Neural cell (in vitro differentiated cells): ENCODE data around the gene KRTAP4-16. TPM values are rescaled to one million over a fixed set of nuclear protein-coding genes. Genes with fewer than 3 reads are reported as not detected.
"Not testable (repeated sequence)": the region's sequence is repeated elsewhere in the genome, so short reads cannot be mapped to it uniquely, and the experiment has no call there.

Source experiments
- H2AFZ ChIP-seq: fragments of 200-600, 300-800 bp; sonication (generic), shearing (Covaris generic); 2 replicates; pipeline ENCODE4 v1.6.0; 2014; ENCODE audit warnings: low read depth, mild to moderate bottlenecking, antibody characterized with exemption, low read length, moderate library complexity
- H3F3A ChIP-seq: fragments of 200-600 bp; shearing (Covaris generic); 2 replicates; pipeline ENCODE4 v1.6.1; 2016; ENCODE audit warnings: mild to moderate bottlenecking, moderate library complexity, mixed read lengths, antibody characterized with exemption, low read length; ENCODE audit not compliant: insufficient read depth, poor library complexity, severe bottlenecking
- H3K27ac ChIP-seq: fragments of 200-600, 300-800 bp; sonication (generic), shearing (Covaris generic); 2 replicates; pipeline ENCODE4 v1.5.1; 2014; ENCODE audit warnings: mild to moderate bottlenecking, low read length, moderate library complexity
- H3K27me3 ChIP-seq: fragments of 300-800, 200-600 bp; sonication (generic), shearing (Covaris generic); 2 replicates; pipeline ENCODE4 v1.6.0; 2014; ENCODE audit warnings: mild to moderate bottlenecking, low read depth, low read length, moderate library complexity; ENCODE audit not compliant: insufficient read depth
- H3K36me3 ChIP-seq: fragments of 300-800, 200-600 bp; sonication (generic), shearing (Covaris generic); 2 replicates; pipeline ENCODE4 v1.5.1; 2014; ENCODE audit warnings: mild to moderate bottlenecking, antibody characterized with exemption, low read length, moderate library complexity; ENCODE audit not compliant: insufficient read depth
- H3K4me2 ChIP-seq: fragments of 300-800, 200-600 bp; sonication (generic), shearing (Covaris generic); 2 replicates; pipeline ENCODE4 v1.6.0; 2014; ENCODE audit warnings: mild to moderate bottlenecking, low read length
- H3K4me3 ChIP-seq: fragments of 300-800, 200-600 bp; sonication (generic), shearing (Covaris generic); 2 replicates; pipeline ENCODE4 v1.5.1; 2014; ENCODE audit warnings: mild to moderate bottlenecking, low read length, moderate library complexity
- H3K79me2 ChIP-seq: fragments of 200-600 bp; shearing (Covaris generic); replicated peaks from 2 replicates; pipeline ENCODE4 v1.6.0; 2014; ENCODE audit warnings: mild to moderate bottlenecking, low read length, moderate library complexity; ENCODE audit not compliant: insufficient read depth
- H3K9ac ChIP-seq: fragments of 300-800, 200-600 bp; sonication (generic), shearing (Covaris generic); 2 replicates; pipeline ENCODE4 v1.6.1; 2016; ENCODE audit warnings: mild to moderate bottlenecking, low read length, mixed read lengths
- H3K9me2 ChIP-seq: fragments of 200-600 bp; shearing (Covaris generic); 2 replicates; pipeline ENCODE4 v1.6.1; 2016; ENCODE audit warnings: mild to moderate bottlenecking, low read length, mixed read lengths; ENCODE audit not compliant: insufficient read depth
- H3K9me3 ChIP-seq: fragments of 200-600, 300-800 bp; sonication (generic), shearing (Covaris generic); 2 replicates; pipeline ENCODE4 v1.6.1; 2016; ENCODE audit warnings: mild to moderate bottlenecking, mixed run types, low read length, moderate library complexity, mixed read lengths
- H4K20me1 ChIP-seq: fragments of 200-600 bp; shearing (Covaris generic); 2 replicates; pipeline ENCODE4 v1.6.1; 2016; ENCODE audit warnings: mild to moderate bottlenecking, mixed run types; ENCODE audit not compliant: insufficient read depth
- EP300 ChIP-seq: fragments of 450-650 bp; conservative IDR thresholded peaks from 2 replicates; pipeline ENCODE4 v1.6.1; 2014; ENCODE audit warnings: antibody characterized with exemption, mild to moderate bottlenecking, moderate library complexity; ENCODE audit not compliant: poor library complexity, severe bottlenecking
- EZH2 ChIP-seq: fragments of 200-600, 300-800 bp; shearing (Covaris generic), sonication (generic); IDR thresholded peaks from 2 replicates; pipeline ENCODE4 v1.6.1; 2014; ENCODE audit warnings: antibody characterized with exemption, low read length, borderline replicate concordance, mild to moderate bottlenecking; ENCODE audit not compliant: insufficient read depth, poor library complexity, severe bottlenecking
- MXI1 ChIP-seq: fragments of 450-650 bp; conservative IDR thresholded peaks from 2 replicates; pipeline ENCODE4 v1.6.1; 2014; ENCODE audit warnings: antibody characterized with exemption, mild to moderate bottlenecking; ENCODE audit not compliant: poor library complexity, severe bottlenecking
- POLR2AphosphoS5 ChIP-seq: IDR thresholded peaks from 2 replicates; pipeline ENCODE4 v1.6.1; 2012
- RAD21 ChIP-seq: fragments of 450-650 bp; conservative IDR thresholded peaks from 2 replicates; pipeline ENCODE4 v1.6.1; 2014; ENCODE audit warnings: antibody characterized with exemption, mild to moderate bottlenecking, moderate library complexity
- SMC3 ChIP-seq: fragments of 450-650 bp; conservative IDR thresholded peaks from 2 replicates; pipeline ENCODE4 v1.6.1; 2014; ENCODE audit warnings: antibody characterized with exemption, mild to moderate bottlenecking, moderate library complexity; ENCODE audit not compliant: poor library complexity
- TAF1 ChIP-seq: IDR thresholded peaks from 2 replicates; pipeline ENCODE4 v1.6.1; 2012; ENCODE audit warnings: low read depth
- polyA plus RNA-seq: library from polyadenylated mRNA; depleted of rRNA; stranded (reverse); fragments of >200 nt; gene quantifications from 2 replicates; pipeline ENCODE4 v1.2.3, GENCODE V29; 2014
- TF ChIP-seq, protein P1 (sequence below): IDR thresholded peaks from 2 replicates; pipeline ENCODE4 v1.6.1; 2012; ENCODE audit warnings: borderline replicate concordance
- TF ChIP-seq, protein P2 (sequence below): fragments of 450-650 bp; IDR thresholded peaks from 2 replicates; pipeline ENCODE4 v1.5.1; 2014; ENCODE audit warnings: antibody characterized with exemption, mild to moderate bottlenecking, moderate library complexity; ENCODE audit not compliant: poor library complexity, severe bottlenecking

The KRTAP4-16 gene
- polyA plus RNA-seq, 1 donor from 2014 or later: not detected

DNA sequence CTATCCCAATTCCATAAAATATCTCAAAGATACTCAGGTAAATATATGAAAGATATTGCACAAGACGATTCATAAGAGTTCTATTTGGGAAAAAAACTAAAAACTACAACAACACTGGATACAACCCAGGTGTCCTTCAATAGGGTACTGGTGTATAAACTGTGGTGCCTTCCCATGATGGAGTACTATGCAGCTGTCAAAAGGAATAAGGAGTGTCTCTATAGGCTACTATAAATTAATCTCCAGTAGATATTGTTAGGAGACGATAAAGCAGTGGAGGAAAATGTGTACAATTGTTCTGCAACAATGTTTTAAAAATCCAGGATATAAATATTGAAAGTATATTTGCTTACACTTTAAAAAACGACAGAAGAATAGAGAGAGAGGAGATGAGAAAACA lies 24.4 kb upstream of the KRTAP4-16 start:
- no peak overlapping the region for H3K27ac ChIP-seq
- no peaks in the 10 kb centered on the region for H3F3A ChIP-seq
- TF ChIP-seq EZH2 (no peak), EP300 (no peak), SMC3 (no peak), TAF1 (no peak), MXI1 (no peak), POLR2AphosphoS5 (no peak)
- TF ChIP-seq, protein P1, sequence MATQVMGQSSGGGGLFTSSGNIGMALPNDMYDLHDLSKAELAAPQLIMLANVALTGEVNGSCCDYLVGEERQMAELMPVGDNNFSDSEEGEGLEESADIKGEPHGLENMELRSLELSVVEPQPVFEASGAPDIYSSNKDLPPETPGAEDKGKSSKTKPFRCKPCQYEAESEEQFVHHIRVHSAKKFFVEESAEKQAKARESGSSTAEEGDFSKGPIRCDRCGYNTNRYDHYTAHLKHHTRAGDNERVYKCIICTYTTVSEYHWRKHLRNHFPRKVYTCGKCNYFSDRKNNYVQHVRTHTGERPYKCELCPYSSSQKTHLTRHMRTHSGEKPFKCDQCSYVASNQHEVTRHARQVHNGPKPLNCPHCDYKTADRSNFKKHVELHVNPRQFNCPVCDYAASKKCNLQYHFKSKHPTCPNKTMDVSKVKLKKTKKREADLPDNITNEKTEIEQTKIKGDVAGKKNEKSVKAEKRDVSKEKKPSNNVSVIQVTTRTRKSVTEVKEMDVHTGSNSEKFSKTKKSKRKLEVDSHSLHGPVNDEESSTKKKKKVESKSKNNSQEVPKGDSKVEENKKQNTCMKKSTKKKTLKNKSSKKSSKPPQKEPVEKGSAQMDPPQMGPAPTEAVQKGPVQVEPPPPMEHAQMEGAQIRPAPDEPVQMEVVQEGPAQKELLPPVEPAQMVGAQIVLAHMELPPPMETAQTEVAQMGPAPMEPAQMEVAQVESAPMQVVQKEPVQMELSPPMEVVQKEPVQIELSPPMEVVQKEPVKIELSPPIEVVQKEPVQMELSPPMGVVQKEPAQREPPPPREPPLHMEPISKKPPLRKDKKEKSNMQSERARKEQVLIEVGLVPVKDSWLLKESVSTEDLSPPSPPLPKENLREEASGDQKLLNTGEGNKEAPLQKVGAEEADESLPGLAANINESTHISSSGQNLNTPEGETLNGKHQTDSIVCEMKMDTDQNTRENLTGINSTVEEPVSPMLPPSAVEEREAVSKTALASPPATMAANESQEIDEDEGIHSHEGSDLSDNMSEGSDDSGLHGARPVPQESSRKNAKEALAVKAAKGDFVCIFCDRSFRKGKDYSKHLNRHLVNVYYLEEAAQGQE: no peak
- TF ChIP-seq, protein P2, sequence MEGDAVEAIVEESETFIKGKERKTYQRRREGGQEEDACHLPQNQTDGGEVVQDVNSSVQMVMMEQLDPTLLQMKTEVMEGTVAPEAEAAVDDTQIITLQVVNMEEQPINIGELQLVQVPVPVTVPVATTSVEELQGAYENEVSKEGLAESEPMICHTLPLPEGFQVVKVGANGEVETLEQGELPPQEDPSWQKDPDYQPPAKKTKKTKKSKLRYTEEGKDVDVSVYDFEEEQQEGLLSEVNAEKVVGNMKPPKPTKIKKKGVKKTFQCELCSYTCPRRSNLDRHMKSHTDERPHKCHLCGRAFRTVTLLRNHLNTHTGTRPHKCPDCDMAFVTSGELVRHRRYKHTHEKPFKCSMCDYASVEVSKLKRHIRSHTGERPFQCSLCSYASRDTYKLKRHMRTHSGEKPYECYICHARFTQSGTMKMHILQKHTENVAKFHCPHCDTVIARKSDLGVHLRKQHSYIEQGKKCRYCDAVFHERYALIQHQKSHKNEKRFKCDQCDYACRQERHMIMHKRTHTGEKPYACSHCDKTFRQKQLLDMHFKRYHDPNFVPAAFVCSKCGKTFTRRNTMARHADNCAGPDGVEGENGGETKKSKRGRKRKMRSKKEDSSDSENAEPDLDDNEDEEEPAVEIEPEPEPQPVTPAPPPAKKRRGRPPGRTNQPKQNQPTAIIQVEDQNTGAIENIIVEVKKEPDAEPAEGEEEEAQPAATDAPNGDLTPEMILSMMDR: no peak
- H3K4me2 ChIP-seq: no peak overlapping the region
- H4K20me1 ChIP-seq: no peaks in the 10 kb centered on the region
- H3K27me3 ChIP-seq: no peaks in the 10 kb centered on the region
- H3K4me3 ChIP-seq: no peak overlapping the region
- no peaks in the 10 kb centered on the region for H3K79me2 ChIP-seq
- no peaks in the 10 kb centered on the region for H3K36me3 ChIP-seq
- H3K9me3 ChIP-seq: no peaks in the 10 kb centered on the region
- H3K9ac ChIP-seq: no peak overlapping the region
- H2AFZ ChIP-seq: no peak overlapping the region
- no peaks in the 10 kb centered on the region for H3K9me2 ChIP-seq

DNA sequence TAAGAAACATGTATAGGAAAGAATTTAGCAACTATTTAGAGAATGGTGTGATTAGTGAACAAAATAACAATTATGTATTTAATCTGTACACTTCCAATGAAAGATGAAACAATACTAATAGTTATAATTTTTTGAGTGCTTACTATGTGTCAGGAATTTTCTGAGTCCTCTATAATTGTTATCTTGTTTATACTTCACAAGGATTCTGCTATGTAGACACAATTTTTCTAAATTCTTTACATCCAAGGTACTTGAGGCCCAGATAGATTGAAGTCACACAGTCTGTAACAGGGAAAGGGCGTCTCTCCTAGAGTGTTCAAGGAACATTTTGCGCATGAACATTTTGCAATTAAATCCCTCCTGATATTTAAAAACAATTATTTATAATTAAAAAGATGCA lies 23.1 kb upstream of the KRTAP4-16 start:
- Histone ChIP-seq H3K9me2 (no peaks in the 10 kb centered on the region), H3F3A (no peaks in the 10 kb centered on the region), H3K79me2 (no peaks in the 10 kb centered on the region), H3K27me3 (no peaks in the 10 kb centered on the region), H2AFZ (no peak overlapping the region), H3K4me3 (no peak overlapping the region), H3K36me3 (no peaks in the 10 kb centered on the region), H3K9ac (no peak overlapping the region), H3K4me2 (no peak overlapping the region), H3K27ac (no peak overlapping the region), H3K9me3 (no peaks in the 10 kb centered on the region), H4K20me1 (no peaks in the 10 kb centered on the region)
- TF ChIP-seq, protein P2: no peak
- TF ChIP-seq TAF1 (no peak), EP300 (no peak), POLR2AphosphoS5 (no peak), EZH2 (no peak), RAD21 (no peak), SMC3 (no peak), MXI1 (no peak)
- TF ChIP-seq, protein P1: no peak

DNA sequence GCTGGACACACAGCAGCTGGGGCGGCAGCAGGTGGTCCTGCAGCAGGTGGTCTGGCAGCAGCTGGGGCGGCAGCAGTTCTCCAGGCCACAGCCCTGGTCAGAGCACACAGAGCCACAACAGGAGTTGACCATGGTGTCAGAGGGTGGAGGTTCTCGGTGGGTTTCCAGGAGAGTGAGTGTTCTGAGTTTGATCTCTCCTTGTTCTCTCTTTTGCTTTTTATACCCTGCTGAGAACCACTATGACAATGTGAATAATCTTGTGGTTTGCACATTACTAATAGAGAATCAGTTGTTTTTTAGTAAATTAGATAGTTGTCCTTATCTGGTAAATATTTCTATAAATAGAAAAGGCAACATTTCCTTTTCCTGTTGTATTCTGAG lies 22.0 kb upstream of the KRTAP4-16 start, which contains the start of gene KRTAP4-12:
KRTAP4-12 (minus strand) TSS at position 192 of the 381 bp plus-strand sequence; CDS start at position 132, 60 bp downstream.
- H3F3A ChIP-seq, H3K9me2 ChIP-seq, H3K27me3 ChIP-seq, H3K27ac ChIP-seq, H2AFZ ChIP-seq, H3K9me3 ChIP-seq, H3K4me2 ChIP-seq, H3K79me2 ChIP-seq, H3K36me3 ChIP-seq, H3K4me3 ChIP-seq, H4K20me1 ChIP-seq, H3K9ac ChIP-seq: not testable (repeated sequence)
